Measurements from ENCODE around the gene CACNA2D3.

The CACNA2D3 gene

DNA sequence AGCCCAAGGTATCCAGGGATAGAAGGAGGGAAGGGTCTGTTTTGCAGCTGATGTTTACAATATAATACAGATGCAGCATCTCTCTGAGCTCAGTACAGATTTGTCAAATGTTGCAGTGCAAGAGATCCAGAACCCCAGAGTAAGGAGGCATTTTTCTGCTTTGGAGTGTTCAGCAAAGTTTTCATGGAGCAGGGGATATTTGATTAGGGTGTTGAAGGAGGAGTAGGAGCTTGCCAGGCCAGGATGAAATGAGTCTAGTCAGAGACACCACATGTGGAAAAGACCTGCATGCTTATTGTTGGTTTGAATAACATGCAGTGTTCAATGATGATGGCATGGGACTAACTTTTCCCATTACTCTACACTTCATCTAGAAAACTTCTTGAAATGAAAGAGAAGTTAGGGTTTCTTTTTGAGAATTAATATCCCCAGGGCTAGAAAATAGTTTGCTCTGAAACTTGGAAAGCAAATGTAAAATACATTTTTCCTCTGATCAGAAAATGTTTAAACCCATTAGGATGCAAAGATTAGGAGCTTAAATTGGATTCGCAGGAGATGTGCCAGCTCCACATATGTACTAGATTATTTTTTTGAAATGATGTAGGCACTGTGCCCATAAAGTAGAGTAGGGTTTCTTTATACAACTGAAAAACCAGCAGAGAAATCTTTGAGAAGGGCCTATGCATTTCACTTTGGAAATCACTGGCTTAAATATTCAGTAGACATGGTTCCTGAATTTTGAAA, 243.8 kb downstream of the CACNA2D3 start:
- Mint-ChIP-seq H3K36me3 (ENCODE audit: low read depth) (no peaks in the 10 kb centered on the region), H3K4me3 (no peak overlapping the region), H3K27ac (no peak overlapping the region), H3K27me3 (peaks cover 2% of the 10 kb centered on the region), H3K4me1 (ENCODE audit: low read depth) (no peaks in the 10 kb centered on the region), H3K9me3 (no peaks in the 10 kb centered on the region)
- intact Hi-C loops (cut with micrococcal nuclease) = no loop called here

DNA sequence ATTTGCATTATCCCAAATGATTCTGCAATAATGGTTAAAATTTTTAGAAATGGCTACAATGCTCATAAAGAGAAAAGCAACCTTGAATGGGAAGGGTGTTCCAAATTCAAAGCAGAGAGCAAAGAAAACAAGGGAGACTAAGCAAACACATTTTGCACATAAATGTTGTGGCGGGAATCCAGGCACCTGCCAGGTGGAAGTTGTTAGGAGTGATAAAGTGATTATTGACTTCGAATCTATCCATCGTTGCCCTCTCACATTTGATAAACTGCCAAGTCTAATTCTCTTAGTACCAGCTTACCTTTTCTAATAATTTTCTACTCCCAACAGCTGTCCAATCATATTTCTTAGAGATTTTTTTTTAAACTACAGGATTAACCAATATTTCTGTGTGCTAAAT, 244.5 kb downstream of the CACNA2D3 start:
- no peak overlapping the region for H3K4me3 Mint-ChIP-seq
- no peaks in the 10 kb centered on the region for H3K9me3 Mint-ChIP-seq
- no peak overlapping the region for H3K27ac Mint-ChIP-seq
- intact Hi-C loops (cut with micrococcal nuclease) = no loop called here
- no peaks in the 10 kb centered on the region for H3K36me3 Mint-ChIP-seq (ENCODE audit: low read depth)
- H3K4me1 Mint-ChIP-seq (ENCODE audit: low read depth) = no peaks in the 10 kb centered on the region
- H3K27me3 Mint-ChIP-seq = peaks cover 2% of the 10 kb centered on the region

DNA sequence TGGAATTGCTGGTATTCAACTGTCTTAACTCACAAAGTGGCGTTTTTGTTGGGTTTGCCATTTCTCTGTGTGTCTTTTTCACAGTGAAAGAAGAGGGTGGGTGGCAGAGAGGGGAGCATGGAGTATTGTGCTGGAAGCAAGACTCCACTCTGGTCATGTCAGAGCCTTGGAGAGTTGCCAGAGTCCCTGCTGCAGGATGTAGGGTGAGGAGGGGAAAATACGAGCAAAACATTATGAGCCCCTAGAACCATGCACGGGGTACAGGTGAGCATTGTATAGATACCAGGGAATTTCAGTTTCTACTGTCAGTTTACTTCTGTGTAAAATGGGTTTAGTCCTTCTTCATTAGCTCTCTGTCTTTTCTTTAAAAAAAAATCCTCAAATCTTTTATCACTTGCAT, 249.9 kb downstream of the CACNA2D3 start:
- Mint-ChIP-seq H3K4me3 (no peak overlapping the region), H3K9me3 (no peaks in the 10 kb centered on the region), H3K27me3 (peaks cover 2% of the 10 kb centered on the region), H3K36me3 (ENCODE audit: low read depth) (no peaks in the 10 kb centered on the region), H3K4me1 (ENCODE audit: low read depth) (no peaks in the 10 kb centered on the region), H3K27ac (no peak overlapping the region)
- intact Hi-C loops (cut with micrococcal nuclease) = no loop called here

DNA sequence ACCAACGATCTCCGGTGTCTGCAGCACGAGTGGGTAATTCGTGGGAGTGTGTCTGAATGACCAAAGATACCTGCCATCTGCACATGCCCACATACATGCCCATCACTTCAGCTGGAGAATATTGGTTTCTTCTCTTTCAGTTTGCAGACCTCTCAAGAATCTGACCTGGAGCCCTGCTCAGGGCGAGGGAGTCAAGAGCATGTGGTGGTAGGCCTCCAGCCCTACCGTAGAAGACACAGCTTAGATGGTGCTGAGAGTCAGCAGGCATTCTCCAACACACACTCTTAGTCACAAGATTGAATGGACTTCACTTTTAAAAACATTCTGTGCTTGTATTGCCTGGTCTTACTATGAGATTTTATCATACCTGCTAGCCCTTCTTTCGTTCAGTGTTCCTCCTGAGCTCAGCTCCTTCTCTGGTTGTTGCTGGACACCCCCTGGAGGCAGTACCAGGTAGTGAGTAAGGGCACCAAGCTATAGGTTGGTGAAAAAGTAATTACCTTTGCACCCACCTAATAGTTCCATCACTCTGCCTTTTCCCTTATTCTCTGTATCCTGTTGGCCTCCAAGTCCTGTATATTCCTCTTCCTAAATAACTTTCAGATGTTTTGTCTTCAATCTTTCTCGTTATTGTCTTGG, 252.0 kb downstream of the CACNA2D3 start:
- no peak overlapping the region for H3K27ac Mint-ChIP-seq
- no peaks in the 10 kb centered on the region for H3K4me1 Mint-ChIP-seq (ENCODE audit: low read depth)
- intact Hi-C loops (cut with micrococcal nuclease) = loop anchor here (2.0 kb wide), 1 partner anchor 436 kb away; no protein-coding TSS in a partner anchor
- H3K4me3 Mint-ChIP-seq = no peak overlapping the region
- H3K36me3 Mint-ChIP-seq (ENCODE audit: low read depth) = no peaks in the 10 kb centered on the region
- H3K27me3 Mint-ChIP-seq = no peaks in the 10 kb centered on the region
- no peaks in the 10 kb centered on the region for H3K9me3 Mint-ChIP-seq

DNA sequence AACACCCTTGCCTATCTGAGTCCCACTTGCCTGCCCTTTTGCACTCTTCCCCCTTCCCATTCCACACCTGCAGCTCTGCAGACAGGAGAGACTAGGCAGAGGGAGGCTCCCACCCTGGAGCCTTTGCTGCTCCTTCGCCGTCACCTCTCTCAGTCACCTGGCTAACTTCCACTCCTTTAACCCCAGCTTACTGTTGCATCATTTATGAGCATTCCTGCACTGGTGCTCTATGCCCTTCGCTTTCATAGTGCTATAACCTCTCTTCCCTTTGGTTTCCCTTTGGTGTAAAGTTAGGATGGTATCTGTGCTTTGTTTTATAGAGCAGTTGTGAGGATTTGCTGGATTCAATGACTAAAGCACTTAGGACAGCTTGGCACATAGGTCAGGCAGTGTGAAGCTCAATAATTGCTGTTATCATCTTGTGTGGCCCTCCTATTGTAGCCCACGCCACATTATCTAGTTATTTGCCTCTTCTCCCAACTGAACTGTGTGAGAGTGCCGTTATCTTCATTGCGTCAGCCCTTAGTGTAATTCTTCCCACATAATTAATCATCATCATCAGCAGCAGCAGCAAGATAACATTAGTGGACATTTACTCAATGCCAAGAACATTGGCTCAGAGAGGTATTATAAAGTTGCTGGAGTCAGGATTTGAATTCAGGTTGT, 253.9 kb downstream of the CACNA2D3 start:
- no peaks in the 10 kb centered on the region for H3K4me1 Mint-ChIP-seq (ENCODE audit: low read depth)
- H3K27me3 Mint-ChIP-seq = no peaks in the 10 kb centered on the region
- H3K36me3 Mint-ChIP-seq (ENCODE audit: low read depth) = no peaks in the 10 kb centered on the region
- no peak overlapping the region for H3K4me3 Mint-ChIP-seq
- H3K27ac Mint-ChIP-seq = no peak overlapping the region
- intact Hi-C loops (cut with micrococcal nuclease) = no loop called here
- no peaks in the 10 kb centered on the region for H3K9me3 Mint-ChIP-seq

DNA sequence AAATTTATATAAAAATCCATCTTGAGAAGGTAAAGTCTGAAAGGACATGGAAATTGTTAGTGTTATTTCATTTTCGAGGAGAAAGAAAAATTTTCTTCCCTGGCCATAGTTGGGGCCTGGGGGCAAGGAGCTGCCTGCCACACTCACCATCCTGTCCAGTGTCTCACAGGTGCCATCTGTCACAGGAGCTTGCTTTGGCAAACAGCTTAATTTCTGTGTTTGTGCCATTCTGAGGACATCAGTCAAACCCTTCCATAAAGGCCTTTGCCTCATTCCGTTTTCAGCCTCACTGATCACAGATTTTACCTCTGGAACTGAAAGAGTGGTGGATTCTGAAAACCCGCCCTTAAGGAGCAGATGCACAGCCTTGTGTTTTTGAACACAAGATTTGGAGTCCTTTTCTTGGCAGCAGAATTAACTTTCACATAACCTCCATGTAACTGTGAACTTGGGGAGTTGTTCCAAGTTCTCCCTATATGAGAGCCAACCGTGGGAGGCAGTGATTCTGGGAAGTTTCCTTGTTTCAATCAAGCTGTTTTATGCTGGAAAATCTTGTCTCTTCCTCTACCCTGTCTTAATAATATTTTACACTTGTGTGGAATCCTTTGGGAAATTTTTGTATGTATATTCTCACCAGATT, 254.7 kb downstream of the CACNA2D3 start:
- Mint-ChIP-seq H3K27me3 (no peaks in the 10 kb centered on the region), H3K9me3 (no peaks in the 10 kb centered on the region), H3K27ac (no peak overlapping the region), H3K36me3 (ENCODE audit: low read depth) (no peaks in the 10 kb centered on the region), H3K4me1 (ENCODE audit: low read depth) (no peaks in the 10 kb centered on the region), H3K4me3 (no peak overlapping the region)
- intact Hi-C loops (cut with micrococcal nuclease) = no loop called here

DNA sequence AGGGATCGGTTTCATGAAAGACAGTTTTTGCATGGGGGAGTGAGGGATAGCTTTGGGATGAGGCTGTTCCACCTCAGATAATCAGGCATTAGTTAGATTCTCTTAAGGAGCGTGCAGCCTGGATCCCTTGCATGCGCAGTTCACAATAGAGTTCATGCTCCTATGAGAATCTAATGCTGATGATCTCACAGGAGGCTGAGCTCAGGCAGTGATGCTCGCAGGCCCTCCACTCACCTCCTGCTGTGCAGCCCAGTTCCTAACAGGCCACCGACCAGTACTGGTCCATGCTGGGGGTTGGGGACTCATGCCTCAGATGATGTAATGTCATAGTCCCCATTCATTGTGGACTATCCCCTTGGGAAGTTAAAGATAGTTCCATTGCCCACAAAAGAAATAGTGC, 255.8 kb downstream of the CACNA2D3 start:
- Mint-ChIP-seq H3K4me1 (ENCODE audit: low read depth) (no peaks in the 10 kb centered on the region), H3K36me3 (ENCODE audit: low read depth) (no peaks in the 10 kb centered on the region), H3K4me3 (no peak overlapping the region), H3K27ac (no peak overlapping the region), H3K27me3 (no peaks in the 10 kb centered on the region), H3K9me3 (no peaks in the 10 kb centered on the region)
- intact Hi-C loops (cut with micrococcal nuclease) = no loop called here

DNA sequence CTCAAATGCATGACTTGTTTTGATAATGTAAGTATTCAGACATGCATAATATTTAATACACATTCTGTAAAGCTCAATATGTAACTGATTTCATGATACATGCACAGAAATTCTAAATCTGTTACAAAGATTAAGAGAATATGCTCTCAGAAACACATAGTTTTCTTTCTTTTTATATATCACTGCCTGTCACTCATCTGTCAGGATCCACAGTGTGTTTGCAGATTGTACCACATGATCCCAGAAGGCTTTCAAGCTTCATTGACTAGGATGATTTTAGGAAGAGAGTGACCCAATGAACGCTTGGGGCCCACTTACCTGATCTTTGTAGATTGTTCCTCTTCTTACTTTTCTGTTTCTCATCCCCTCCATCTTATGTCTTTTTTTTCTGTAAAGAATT, 261.9 kb downstream of the CACNA2D3 start:
- Mint-ChIP-seq H3K4me3 (no peak overlapping the region), H3K27ac (no peak overlapping the region), H3K36me3 (ENCODE audit: low read depth) (no peaks in the 10 kb centered on the region), H3K9me3 (no peaks in the 10 kb centered on the region), H3K4me1 (ENCODE audit: low read depth) (no peaks in the 10 kb centered on the region), H3K27me3 (no peaks in the 10 kb centered on the region)
- intact Hi-C loops (cut with micrococcal nuclease) = no loop called here

DNA sequence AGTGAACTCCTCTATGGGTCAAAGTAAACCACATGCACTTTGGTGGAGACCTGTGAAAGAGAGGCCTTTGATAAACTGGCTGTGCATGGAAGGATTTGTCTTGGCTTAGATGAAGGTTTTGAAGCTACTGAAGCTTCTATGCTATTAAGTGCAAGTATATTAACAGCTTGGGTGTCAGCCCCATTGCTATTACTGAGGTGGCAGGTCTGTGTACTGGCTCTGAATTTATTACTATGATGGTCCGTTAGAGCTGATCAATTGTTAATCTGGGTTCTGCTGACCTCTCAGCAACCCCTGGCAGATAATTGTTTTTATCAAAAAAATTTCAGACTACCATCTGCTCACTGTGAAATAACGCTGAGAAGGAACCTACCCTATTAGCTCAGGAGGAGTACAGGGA, 268.2 kb downstream of the CACNA2D3 start:
- Mint-ChIP-seq H3K4me1 (ENCODE audit: low read depth) (no peaks in the 10 kb centered on the region), H3K36me3 (ENCODE audit: low read depth) (no peaks in the 10 kb centered on the region), H3K27me3 (no peaks in the 10 kb centered on the region), H3K27ac (no peak overlapping the region), H3K9me3 (no peaks in the 10 kb centered on the region), H3K4me3 (no peak overlapping the region)
- intact Hi-C loops (cut with micrococcal nuclease) = no loop called here

DNA sequence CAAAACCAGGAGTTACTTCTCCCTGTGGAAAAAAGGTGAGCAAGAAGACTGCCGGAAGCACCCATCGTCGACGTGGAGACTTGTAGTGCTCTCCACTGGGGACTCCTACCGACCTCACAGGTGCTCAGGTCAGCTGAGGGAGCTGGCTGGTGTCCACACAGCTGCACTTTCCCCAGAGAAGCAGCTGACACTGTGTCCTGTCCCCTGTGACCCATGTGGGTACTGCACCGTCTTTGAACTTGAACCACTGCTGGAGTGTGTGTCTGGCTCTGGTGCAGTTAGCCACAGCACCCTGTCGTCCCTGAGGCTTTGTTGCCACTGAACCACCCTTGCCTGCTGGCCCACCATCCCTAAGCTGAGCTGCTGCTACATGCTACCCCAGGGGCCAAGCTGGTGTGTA, 270.8 kb downstream of the CACNA2D3 start:
- H3K36me3 Mint-ChIP-seq (ENCODE audit: low read depth) = no peaks in the 10 kb centered on the region
- no peaks in the 10 kb centered on the region for H3K4me1 Mint-ChIP-seq (ENCODE audit: low read depth)
- H3K9me3 Mint-ChIP-seq = no peaks in the 10 kb centered on the region
- H3K27ac Mint-ChIP-seq = no peak overlapping the region
- intact Hi-C loops (cut with micrococcal nuclease) = no loop called here
- H3K4me3 Mint-ChIP-seq = no peak overlapping the region
- no peaks in the 10 kb centered on the region for H3K27me3 Mint-ChIP-seq

DNA sequence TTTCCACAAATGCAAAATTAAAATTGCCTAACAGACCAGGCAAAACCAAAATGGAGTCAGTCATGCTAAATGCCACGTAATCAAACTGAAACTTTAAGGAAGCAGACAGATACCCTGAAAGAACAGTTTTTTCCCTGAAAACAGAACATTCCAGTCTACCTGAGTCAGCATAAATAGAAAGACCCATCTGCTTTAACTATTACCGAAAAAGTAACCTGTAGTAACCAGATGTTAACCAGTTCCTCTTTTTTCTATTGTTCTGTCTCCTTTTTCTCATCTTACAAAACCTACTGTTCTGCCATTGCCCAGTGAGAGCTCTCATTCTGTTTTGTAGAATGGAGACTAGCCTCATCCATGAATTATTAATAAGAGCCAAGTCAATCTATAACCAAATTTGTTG, 286.0 kb downstream of the CACNA2D3 start:
- H3K4me3 Mint-ChIP-seq = no peak overlapping the region
- no peaks in the 10 kb centered on the region for H3K9me3 Mint-ChIP-seq
- H3K27me3 Mint-ChIP-seq = no peaks in the 10 kb centered on the region
- H3K4me1 Mint-ChIP-seq (ENCODE audit: low read depth) = no peaks in the 10 kb centered on the region
- intact Hi-C loops (cut with micrococcal nuclease) = no loop called here
- no peaks in the 10 kb centered on the region for H3K36me3 Mint-ChIP-seq (ENCODE audit: low read depth)
- no peak overlapping the region for H3K27ac Mint-ChIP-seq

DNA sequence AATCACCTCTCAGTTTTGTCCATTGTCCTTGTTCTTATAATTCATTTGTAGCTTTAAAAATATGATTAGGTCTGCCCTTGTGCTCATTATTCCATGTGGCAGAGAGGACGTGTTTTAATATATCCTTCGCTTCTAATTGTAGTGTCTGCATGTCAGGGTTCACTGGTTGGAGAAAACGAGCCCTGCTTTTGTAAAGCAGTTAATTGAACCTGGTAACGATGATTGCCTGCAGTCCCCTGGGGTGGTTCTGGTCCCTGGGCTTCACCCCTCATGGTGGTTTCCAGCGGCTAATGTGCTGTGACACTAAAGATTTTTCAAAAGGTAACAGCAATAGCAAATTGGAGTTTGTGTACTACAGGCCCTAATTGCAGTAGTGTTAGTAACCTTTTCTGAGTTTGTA, 299.6 kb downstream of the CACNA2D3 start:
- Mint-ChIP-seq H3K36me3 (ENCODE audit: low read depth) (no peaks in the 10 kb centered on the region), H3K9me3 (no peaks in the 10 kb centered on the region), H3K27ac (no peak overlapping the region), H3K4me3 (no peak overlapping the region), H3K4me1 (ENCODE audit: low read depth) (no peaks in the 10 kb centered on the region), H3K27me3 (no peaks in the 10 kb centered on the region)
- intact Hi-C loops (cut with micrococcal nuclease) = no loop called here

DNA sequence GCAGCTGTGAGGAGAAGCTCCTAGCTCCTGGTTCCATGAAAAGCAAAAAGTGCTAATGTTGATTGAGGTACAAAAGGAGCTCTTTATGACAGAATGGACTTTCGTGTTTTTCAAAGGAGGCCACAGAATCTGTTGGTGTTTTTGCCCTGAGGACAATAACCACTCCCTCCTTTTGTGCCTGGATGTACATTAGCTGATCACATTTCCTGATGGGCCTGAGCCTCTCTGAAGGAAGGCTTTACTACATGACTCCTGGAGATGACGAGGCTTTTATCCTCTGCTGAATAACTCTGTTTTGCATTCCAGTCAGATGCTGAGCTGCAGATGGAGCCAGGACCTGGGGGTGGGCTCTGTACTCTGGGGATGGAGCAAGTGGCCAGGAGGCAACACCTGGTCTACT, 301.9 kb downstream of the CACNA2D3 start:
- intact Hi-C loops (cut with micrococcal nuclease) = no loop called here
- Mint-ChIP-seq H3K4me3 (no peak overlapping the region), H3K4me1 (ENCODE audit: low read depth) (no peaks in the 10 kb centered on the region), H3K27me3 (no peaks in the 10 kb centered on the region), H3K36me3 (ENCODE audit: low read depth) (no peaks in the 10 kb centered on the region), H3K27ac (no peak overlapping the region), H3K9me3 (no peaks in the 10 kb centered on the region)

DNA sequence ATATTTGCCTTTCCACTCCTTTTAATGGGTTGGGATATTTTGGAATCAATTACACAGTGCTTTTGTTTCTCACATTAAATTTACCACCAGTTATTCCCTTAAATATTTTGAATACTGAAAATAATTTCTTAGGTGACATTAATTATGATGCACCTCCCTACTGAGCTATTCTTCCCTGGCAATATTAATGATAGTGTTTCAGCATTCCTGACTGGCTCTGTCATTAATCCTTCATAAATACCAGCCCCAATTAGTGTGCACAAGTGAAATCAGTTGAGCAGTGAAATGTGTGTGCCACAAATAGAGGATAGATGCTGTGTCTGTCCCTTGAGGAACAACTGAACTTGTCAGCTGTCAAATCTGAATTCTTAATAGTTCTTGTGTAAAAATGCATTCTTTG, 304.0 kb downstream of the CACNA2D3 start:
- Mint-ChIP-seq H3K27me3 (no peaks in the 10 kb centered on the region), H3K27ac (no peak overlapping the region), H3K9me3 (no peaks in the 10 kb centered on the region), H3K36me3 (ENCODE audit: low read depth) (no peaks in the 10 kb centered on the region), H3K4me3 (no peak overlapping the region), H3K4me1 (ENCODE audit: low read depth) (no peaks in the 10 kb centered on the region)
- intact Hi-C loops (cut with micrococcal nuclease) = loop anchor here (5.0 kb wide), 1 partner anchor 489 kb away; no protein-coding TSS in a partner anchor

All from dendritic cell treated with granulocyte-macrophage colony-stimulating factor and Interleukin-4, amounts not matched to agents 40 ng/mL and 50 ng/mL, for 4 days (primary cell).